A549 (cell line): ENCODE data around the gene ZFYVE28.

ENCODE experiments used
- HOXA7 ChIP-seq: fragments of 250-450 bp; sonication (Bioruptor Pico); IDR thresholded peaks from 2 replicates; pipeline ENCODE4 v1.5.0; 2020; ENCODE audit warnings: mild to moderate bottlenecking, moderate library complexity
- RFX5 ChIP-seq: fragments of 450-650 bp; IDR thresholded peaks from 2 replicates; pipeline ENCODE4 v1.7.1; 2014; ENCODE audit warnings: antibody characterized with exemption, mild to moderate bottlenecking, moderate library complexity
- TF ChIP-seq, protein P1 (sequence below): fragments of >200 bp; sonication (Bioruptor Twin); formaldehyde crosslinking; IDR thresholded peaks from 3 replicates; pipeline ENCODE4 v1.5.1; 2016
- TF ChIP-seq, protein P2 (sequence below): IDR thresholded peaks from 2 replicates; pipeline ENCODE4 v1.6.1; 2012

DNA sequence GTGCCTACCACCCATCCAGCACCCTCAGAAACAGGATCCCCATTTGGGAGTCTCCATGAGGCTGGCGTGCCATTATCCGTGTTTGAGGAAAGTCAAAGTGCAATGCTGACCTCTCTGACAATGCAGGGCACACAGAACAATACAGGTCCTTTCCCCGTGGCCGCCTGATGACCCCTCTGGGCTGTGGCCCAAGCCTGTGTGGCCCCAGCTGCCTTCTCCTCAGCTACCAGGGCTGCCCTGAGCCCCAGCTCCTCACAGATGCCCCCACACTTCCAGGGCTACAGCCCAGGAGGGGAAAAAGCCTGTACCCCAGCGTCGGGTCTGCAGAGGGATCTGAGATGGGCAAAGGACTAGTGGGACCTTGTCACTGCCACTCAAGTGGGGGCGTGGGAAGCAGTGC, 15.5 kb downstream of the ZFYVE28 start:
- no peak for TF ChIP-seq RFX5
- TF ChIP-seq, protein P1, sequence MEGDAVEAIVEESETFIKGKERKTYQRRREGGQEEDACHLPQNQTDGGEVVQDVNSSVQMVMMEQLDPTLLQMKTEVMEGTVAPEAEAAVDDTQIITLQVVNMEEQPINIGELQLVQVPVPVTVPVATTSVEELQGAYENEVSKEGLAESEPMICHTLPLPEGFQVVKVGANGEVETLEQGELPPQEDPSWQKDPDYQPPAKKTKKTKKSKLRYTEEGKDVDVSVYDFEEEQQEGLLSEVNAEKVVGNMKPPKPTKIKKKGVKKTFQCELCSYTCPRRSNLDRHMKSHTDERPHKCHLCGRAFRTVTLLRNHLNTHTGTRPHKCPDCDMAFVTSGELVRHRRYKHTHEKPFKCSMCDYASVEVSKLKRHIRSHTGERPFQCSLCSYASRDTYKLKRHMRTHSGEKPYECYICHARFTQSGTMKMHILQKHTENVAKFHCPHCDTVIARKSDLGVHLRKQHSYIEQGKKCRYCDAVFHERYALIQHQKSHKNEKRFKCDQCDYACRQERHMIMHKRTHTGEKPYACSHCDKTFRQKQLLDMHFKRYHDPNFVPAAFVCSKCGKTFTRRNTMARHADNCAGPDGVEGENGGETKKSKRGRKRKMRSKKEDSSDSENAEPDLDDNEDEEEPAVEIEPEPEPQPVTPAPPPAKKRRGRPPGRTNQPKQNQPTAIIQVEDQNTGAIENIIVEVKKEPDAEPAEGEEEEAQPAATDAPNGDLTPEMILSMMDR: no peak
- TF ChIP-seq, protein P2, sequence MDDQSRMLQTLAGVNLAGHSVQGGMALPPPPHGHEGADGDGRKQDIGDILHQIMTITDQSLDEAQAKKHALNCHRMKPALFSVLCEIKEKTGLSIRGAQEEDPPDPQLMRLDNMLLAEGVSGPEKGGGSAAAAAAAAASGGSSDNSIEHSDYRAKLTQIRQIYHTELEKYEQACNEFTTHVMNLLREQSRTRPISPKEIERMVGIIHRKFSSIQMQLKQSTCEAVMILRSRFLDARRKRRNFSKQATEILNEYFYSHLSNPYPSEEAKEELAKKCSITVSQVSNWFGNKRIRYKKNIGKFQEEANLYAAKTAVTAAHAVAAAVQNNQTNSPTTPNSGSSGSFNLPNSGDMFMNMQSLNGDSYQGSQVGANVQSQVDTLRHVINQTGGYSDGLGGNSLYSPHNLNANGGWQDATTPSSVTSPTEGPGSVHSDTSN: no peak
- TF ChIP-seq HOXA7: no peak
